ENCODE measurements around the gene SFXN5. TPM values are rescaled to one million over a fixed set of nuclear protein-coding genes. Genes with fewer than 3 reads are reported as not detected.

Gene SFXN5
- total and polyA plus RNA-seq, 5 experiments from 2014 or later, result 1.7 to 20.0 (median 3.5) TPM

DNA sequence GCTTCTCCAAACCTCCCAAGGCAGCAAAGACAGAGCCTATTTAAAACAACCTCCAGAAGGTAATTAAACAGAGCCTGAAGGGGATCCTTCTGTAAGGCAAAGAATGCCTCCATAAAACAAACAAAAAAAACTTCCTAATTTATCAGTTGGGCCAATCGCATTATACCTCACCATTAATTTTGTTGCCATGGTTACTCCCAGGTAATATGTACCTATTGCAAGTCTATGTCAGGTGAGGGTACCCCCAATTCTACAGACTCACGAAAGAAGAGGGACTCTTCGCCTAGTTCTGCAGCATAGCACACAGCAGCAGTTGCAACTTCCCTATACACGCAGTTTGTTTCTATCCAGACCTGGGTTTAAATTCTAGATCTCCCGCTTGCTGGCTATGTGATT lies 38.8 kb downstream of the SFXN5 start:
- no peaks in the 10 kb centered on the region for H3K9me3 Mint-ChIP-seq
- H3K27me3 Mint-ChIP-seq, result no peaks in the 10 kb centered on the region
- no peak for DNase-seq
- no peak overlapping the region for H3K4me3 Mint-ChIP-seq
- H3K4me1 Mint-ChIP-seq, result peaks cover 0 to 8% (median 2%) of the 10 kb centered on the region in 4 donors
- ATAC-seq, result no peak
- H3K36me3 Mint-ChIP-seq, result peaks cover 0 to 10% (median 0%) of the 10 kb centered on the region in 3 donors
- H3K27ac Mint-ChIP-seq, result no peak overlapping the region
- POLR2A ChIA-PET, result no interaction called here

DNA sequence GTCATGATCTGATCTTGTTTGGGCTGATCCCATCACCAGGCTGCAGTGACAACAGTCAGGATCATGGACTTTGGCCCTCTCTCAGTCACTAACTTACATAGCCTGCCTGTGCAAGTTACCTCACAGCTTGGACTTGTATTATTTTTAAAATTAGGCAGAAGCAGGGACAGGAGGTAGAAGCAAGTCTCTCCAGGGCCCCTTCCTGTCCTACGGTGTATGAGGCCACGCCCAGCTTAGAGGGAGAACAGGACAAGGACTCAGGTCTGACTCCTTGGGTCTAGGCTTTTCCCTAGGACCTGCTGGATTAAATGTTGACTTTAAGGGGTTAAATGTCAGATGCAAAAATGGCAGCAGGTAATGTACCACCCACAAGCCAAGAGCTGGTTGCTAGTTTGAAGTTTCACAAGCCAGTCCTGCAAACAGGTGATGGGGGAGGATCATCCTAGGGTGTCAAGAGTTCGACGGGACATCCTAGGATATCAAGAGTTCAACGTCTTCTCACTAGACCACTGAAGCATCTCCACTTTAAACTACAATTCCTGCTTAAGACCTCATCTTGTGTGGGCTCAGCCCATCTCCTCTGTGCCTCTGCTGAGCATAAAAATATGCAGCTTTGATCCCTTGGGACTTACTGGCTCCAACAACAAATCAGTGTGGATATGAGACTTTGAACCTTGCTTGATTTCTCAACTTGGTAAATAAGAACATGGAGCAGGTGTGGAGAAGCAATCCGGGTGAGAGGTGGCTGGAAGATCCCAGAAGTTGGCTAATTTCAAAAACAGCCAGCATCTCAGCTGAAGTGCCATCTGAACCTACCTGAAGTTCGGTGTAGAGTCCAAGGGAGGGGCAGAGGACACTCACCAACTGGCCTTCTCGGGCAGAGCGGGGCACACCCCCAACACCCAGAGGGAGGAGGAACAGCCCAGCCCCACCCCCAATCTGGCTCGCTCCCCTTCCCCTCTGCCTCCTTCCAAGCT lies 39.5 kb downstream of the SFXN5 start:
- DNase-seq (no peak), ATAC-seq (no peak)
- H3K36me3 Mint-ChIP-seq, result peaks cover 0 to 6% (median 0%) of the 10 kb centered on the region in 3 donors
- H3K4me1 Mint-ChIP-seq, result peaks cover 0 to 5% (median 2%) of the 10 kb centered on the region in 4 donors
- no peak overlapping the region for H3K4me3 Mint-ChIP-seq
- no peaks in the 10 kb centered on the region for H3K9me3 Mint-ChIP-seq
- no peak overlapping the region for H3K27ac Mint-ChIP-seq
- no peaks in the 10 kb centered on the region for H3K27me3 Mint-ChIP-seq
- POLR2A ChIA-PET, result no interaction called here

DNA sequence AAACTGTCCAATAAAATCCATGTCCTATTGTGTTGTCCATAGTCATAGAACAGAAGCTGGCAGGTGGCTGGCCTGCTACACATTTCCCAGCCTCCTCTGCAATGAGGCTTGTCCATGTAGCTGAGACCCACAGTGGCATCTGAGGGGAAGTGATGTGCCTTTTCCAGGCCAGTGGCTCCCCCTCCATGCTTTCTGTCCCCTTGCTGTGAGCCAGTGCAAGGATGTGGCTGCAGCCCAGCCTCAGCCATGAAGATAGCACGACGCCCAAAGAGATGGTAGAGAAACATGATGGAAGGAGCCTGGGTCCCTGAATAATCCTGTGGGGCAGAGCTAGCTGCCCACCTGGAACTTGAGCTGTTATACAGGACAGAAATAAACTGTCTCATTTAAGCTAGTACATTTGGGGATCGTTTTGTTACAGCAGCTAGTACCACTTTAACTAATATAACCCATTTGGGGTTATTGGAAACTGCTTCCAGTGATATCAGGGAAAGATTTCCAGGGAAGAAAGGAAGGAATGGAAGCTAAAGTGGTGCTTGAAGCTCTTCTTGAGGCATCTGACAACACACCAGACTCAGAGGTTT lies 40.3 kb downstream of the SFXN5 start:
- no peak for ATAC-seq
- H3K4me1 Mint-ChIP-seq, result peaks cover 0 to 4% (median 2%) of the 10 kb centered on the region in 4 donors
- H3K9me3 Mint-ChIP-seq, result no peaks in the 10 kb centered on the region
- no peak overlapping the region for H3K4me3 Mint-ChIP-seq
- POLR2A ChIA-PET, result no interaction called here
- peaks cover 0 to 6% (median 0%) of the 10 kb centered on the region in 3 donors for H3K36me3 Mint-ChIP-seq
- no peaks in the 10 kb centered on the region for H3K27me3 Mint-ChIP-seq
- no peak overlapping the region for H3K27ac Mint-ChIP-seq
- no peak for DNase-seq

DNA sequence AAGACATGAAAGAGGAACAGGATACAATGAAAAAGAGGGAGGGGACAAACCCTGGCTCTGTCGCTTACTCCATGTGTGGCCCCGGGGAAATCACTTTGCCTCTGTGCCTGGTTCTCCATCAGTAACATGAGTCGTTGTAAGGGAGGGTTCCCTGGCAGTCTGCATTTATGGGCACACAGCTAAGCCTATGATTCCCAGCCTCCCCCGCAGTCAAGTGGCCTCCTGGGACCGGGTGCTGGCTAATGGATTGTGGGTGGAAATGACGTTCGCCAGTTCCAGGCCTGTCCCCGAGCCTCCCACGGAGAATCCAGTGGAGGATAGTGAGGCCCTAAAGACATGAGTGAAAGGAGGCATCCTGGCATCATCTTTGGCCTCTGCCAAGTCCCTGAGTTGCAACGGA lies 42.7 kb downstream of the SFXN5 start:
- no peak for ATAC-seq
- H3K4me3 Mint-ChIP-seq, result no peak overlapping the region

GRCh38 chr2:73027340-73027739 lies 44.2 kb downstream of the SFXN5 start:
- no peak overlapping the region for H3K4me3 Mint-ChIP-seq
- POLR2A ChIA-PET, result interaction anchor here (0.7 kb wide), 1 partner anchor 1212 kb away, joined by 4 read pairs; no protein-coding TSS in a partner anchor

More for the DNA sequence above, 42.7 kb downstream of the SFXN5 start:
- Mint-ChIP-seq H3K9me3 (no peaks in the 10 kb centered on the region), H3K27ac (no peak overlapping the region), H3K4me1 (peaks cover 0 to 4% (median 2%) of the 10 kb centered on the region in 4 donors), H3K27me3 (no peaks in the 10 kb centered on the region), H3K36me3 (peaks cover 0 to 6% (median 0%) of the 10 kb centered on the region in 3 donors)
- POLR2A ChIA-PET, result no interaction called here
- DNase-seq, result no peak

DNA sequence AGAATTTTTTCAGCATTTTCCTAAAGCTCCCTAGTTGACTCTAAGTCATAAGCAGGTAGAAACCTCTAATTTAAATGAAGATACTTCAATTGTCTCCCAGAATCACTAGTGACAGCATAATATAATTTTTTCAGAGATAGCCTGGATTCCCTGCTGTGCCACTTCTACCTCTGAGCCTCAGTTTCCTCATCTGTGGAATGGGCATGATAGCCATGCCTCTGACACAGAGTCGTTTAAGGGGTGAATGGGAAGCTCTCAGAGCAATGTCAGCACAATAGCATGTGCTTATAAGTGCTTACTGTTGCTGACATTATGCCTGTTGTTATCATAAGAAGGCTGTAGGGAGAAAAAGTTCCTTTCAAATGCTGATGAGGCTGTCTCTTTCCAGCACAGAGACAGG lies 48.0 kb downstream of the SFXN5 start:
- H3K27ac Mint-ChIP-seq, result no peak overlapping the region
- POLR2A ChIA-PET, result no interaction called here
- no peak for ATAC-seq
- no peaks in the 10 kb centered on the region for H3K4me1 Mint-ChIP-seq
- no peaks in the 10 kb centered on the region for H3K9me3 Mint-ChIP-seq
- H3K27me3 Mint-ChIP-seq, result no peaks in the 10 kb centered on the region
- DNase-seq, result no peak
- H3K4me3 Mint-ChIP-seq, result no peak overlapping the region
- peaks cover 0 to 21% (median 6%) of the 10 kb centered on the region in 3 donors for H3K36me3 Mint-ChIP-seq

More at GRCh38 chr2:73027340-73027739, 44.2 kb downstream of the SFXN5 start:
- no peak overlapping the region for H3K27ac Mint-ChIP-seq
- H3K36me3 Mint-ChIP-seq, result peaks cover 0 to 10% (median 0%) of the 10 kb centered on the region in 3 donors
- no peaks in the 10 kb centered on the region for H3K9me3 Mint-ChIP-seq
- no peaks in the 10 kb centered on the region for H3K27me3 Mint-ChIP-seq
- no peak for ATAC-seq
- DNase-seq, result no peak
- no peaks in the 10 kb centered on the region for H3K4me1 Mint-ChIP-seq

GRCh38 chr2:73022024-73022568 lies 49.4 kb downstream of the SFXN5 start:
- H3K36me3 Mint-ChIP-seq, result peaks cover 0 to 18% (median 6%) of the 10 kb centered on the region in 3 donors
- POLR2A ChIA-PET, result no interaction called here
- H3K9me3 Mint-ChIP-seq, result no peaks in the 10 kb centered on the region
- H3K4me1 Mint-ChIP-seq, result peaks cover 0 to 2% (median 0%) of the 10 kb centered on the region in 4 donors
- H3K27me3 Mint-ChIP-seq, result no peaks in the 10 kb centered on the region
- H3K4me3 Mint-ChIP-seq, result no peak overlapping the region
- DNase-seq, result no peak
- no peak for ATAC-seq
- no peak overlapping the region for H3K27ac Mint-ChIP-seq

DNA sequence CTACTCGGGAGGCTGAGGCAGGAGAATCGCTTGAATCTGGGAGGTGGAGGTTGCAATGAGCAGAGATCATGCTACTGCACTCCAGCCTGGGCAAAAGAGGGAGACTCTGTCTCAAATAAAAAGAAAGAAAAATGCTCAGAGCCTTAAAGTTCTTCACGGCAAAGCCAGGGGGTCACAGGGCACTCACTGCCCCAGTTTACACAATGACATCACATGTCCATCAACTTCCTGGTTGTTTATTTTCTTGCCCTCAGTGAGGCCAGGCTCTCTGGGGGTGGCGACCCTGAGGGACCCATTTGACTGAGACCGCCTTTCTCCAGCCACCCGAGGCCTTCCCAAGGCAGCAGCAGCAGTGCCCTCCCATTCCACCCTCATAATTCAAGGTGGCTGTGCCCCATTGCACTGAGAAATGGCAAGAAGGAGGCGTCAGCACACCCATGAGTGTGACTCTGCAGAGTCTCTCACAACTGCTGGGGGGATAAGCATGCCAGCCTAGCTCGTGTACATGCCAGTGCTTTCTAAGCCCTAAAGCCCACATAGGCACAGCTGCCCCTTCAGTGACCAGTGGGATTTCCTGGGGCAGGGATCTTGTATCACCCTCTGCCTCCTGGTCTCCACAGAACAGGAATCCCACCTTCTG lies 50.0 kb downstream of the SFXN5 start:
- peaks cover 0 to 20% (median 11%) of the 10 kb centered on the region in 3 donors for H3K36me3 Mint-ChIP-seq
- no peaks in the 10 kb centered on the region for H3K27me3 Mint-ChIP-seq
- H3K4me3 Mint-ChIP-seq, result no peak overlapping the region
- POLR2A ChIA-PET, result no interaction called here
- no peak overlapping the region for H3K27ac Mint-ChIP-seq
- DNase-seq (no peak), ATAC-seq (no peak)
- H3K9me3 Mint-ChIP-seq, result no peaks in the 10 kb centered on the region
- H3K4me1 Mint-ChIP-seq, result peaks cover 0 to 2% (median 0%) of the 10 kb centered on the region in 4 donors

DNA sequence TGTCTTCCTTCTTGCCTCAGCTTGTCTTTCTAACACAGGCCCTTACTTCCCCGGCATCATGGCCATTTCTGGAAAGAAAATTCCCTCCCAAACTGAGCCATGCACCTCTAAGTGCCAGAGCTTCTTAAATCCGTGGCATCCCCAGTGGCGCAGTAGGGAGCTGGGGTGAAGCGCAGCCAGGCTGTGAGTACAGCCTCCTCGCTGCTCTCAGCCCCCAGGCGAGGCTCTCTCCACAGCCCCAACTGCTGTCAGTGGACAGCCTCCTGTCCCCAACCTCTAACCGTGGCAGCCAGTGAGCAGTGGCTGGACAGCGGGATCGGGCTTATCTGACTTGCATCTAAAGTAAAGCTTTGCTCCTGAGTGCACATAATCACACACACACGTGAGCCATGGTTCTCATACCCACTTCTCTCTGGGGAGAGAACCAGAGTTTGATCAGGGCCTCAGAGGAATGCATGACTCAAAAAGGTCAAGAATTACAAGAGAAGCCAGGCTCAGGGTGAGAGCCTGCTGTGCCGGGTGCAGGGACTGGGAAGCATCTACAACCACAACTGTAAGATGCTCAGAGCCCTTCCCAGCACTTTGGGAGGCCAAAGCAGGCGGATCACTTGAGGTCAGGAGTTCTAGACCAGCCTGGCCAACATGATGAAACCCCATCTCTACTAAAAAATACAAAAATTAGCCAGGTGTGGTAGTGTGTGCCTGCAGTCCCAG lies 50.7 kb downstream of the SFXN5 start:
- peaks cover 0 to 2% (median 0%) of the 10 kb centered on the region in 4 donors for H3K4me1 Mint-ChIP-seq
- no peak overlapping the region for H3K4me3 Mint-ChIP-seq
- DNase-seq (no peak), ATAC-seq (no peak)
- H3K27me3 Mint-ChIP-seq, result no peaks in the 10 kb centered on the region
- H3K36me3 Mint-ChIP-seq, result peaks cover 0 to 23% (median 11%) of the 10 kb centered on the region in 3 donors
- H3K9me3 Mint-ChIP-seq, result no peaks in the 10 kb centered on the region
- H3K27ac Mint-ChIP-seq, result no peak overlapping the region
- POLR2A ChIA-PET, result no interaction called here

GRCh38 chr2:73020306-73020656 lies 51.2 kb downstream of the SFXN5 start:
- ATAC-seq (no peak), DNase-seq (no peak)
- Mint-ChIP-seq H3K27me3 (no peaks in the 10 kb centered on the region), H3K9me3 (no peaks in the 10 kb centered on the region), H3K36me3 (peaks cover 0 to 23% (median 11%) of the 10 kb centered on the region in 3 donors), H3K4me3 (no peak overlapping the region), H3K27ac (no peak overlapping the region), H3K4me1 (peaks cover 0 to 2% (median 0%) of the 10 kb centered on the region in 4 donors)
- POLR2A ChIA-PET, result no interaction called here

GRCh38 chr2:73018188-73018825 lies 53.2 kb downstream of the SFXN5 start:
- Mint-ChIP-seq H3K27me3 (no peaks in the 10 kb centered on the region), H3K4me3 (no peak overlapping the region), H3K27ac (no peak overlapping the region), H3K36me3 (peaks cover 0 to 23% (median 11%) of the 10 kb centered on the region in 3 donors), H3K9me3 (no peaks in the 10 kb centered on the region), H3K4me1 (peaks cover 0 to 2% (median 0%) of the 10 kb centered on the region in 4 donors)
- POLR2A ChIA-PET, result no interaction called here
- DNase-seq (no peak), ATAC-seq (no peak)

DNA sequence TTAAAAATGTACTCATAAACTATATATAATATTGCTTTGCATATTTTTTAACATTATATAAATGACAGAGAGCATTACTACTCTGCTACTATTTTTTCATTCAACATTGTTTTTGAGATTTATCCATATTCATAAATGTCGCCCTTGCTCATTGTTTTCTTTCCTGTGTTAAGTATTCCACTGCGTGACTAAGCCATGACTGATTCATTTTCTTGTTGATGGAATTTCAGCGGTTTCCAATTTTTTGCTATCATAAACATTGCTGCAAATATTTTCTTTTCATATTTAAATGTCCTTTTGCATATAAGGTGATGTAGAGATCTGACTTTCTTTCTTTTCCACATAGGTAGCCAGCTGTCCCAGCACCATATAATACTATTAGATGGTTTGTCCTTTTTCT lies 57.6 kb downstream of the SFXN5 start:
- POLR2A ChIA-PET, result no interaction called here
- Mint-ChIP-seq H3K27ac (no peak overlapping the region), H3K4me3 (no peak overlapping the region), H3K27me3 (no peaks in the 10 kb centered on the region), H3K4me1 (peaks cover 0 to 2% (median 0%) of the 10 kb centered on the region in 4 donors), H3K36me3 (peaks cover 0 to 17% (median 11%) of the 10 kb centered on the region in 3 donors), H3K9me3 (peaks cover 0 to 5% (median 0%) of the 10 kb centered on the region in 9 donors)
- ATAC-seq, result no peak
- no peak for DNase-seq

Data from naive thymus-derived CD8-positive, alpha-beta T cell (primary cell).